ENCODE results near the gene KCNAB2. TPM values are rescaled to one million over a fixed set of nuclear protein-coding genes. Genes with fewer than 3 reads are reported as not detected.

Gene KCNAB2
- total and polyA plus RNA-seq, 4 donors, result 1.8 to 5.9 (median 4.5) TPM

DNA sequence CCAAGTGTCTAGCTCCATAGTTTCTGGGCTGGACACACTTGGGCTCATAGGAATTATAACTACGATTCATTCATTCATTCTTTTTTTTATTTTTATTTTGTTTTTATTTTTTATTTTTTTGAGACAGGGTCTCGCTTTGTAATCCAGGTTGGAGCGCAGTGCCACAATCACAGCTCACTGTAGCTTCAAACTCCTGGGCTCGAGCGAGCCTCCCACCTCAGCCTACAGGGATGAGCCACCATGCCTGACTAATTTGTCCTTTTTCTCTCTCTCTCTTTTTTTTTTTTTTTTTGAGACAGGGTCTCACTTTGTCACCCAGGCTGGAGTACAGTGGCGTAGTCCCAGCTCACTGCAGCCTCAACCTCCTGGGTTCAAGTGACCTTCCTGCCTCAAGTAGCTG, 42.3 kb downstream of the KCNAB2 start:
- Histone ChIP-seq H3K27me3 (ENCODE audit: control insufficient read depth in 4 of 4, insufficient read depth in 4 of 4, low read length in 3 of 4) (no peaks in the 10 kb centered on the region), H3K4me1 (ENCODE audit: control insufficient read depth in 4 of 4, insufficient read depth in 4 of 4, low read length in 3 of 4) (no peaks in the 10 kb centered on the region), H3K27ac (ENCODE audit: low read depth in 1 of 2, low read length in 2 of 2) (no peak overlapping the region), H3K4me3 (ENCODE audit: low read depth in 1 of 3, low read length in 3 of 3) (no peak overlapping the region), H3K36me3 (ENCODE audit: control insufficient read depth in 4 of 4, insufficient read depth in 3 of 4, low read depth in 1 of 4, low read length in 3 of 4) (no peaks in the 10 kb centered on the region), H3K9ac (ENCODE audit: low read depth in 1 of 2, low read length in 2 of 2) (no peak overlapping the region), H3K9me3 (ENCODE audit: control insufficient read depth in 4 of 4, low read length in 3 of 4) (no peaks in the 10 kb centered on the region)
- no peak for TF ChIP-seq HNF4A (conservative IDR thresholded peaks at IDR 0.05)
- TF ChIP-seq SP1 (IDR thresholded peaks at IDR 0.05), result no peak
- TF ChIP-seq RXRA (IDR thresholded peaks at IDR 0.05), result no peak
- 95% methylated on average over 6 of the region's 6 CpGs for WGBS
- DNase-seq (ENCODE audit: low spot score), result no peak

DNA sequence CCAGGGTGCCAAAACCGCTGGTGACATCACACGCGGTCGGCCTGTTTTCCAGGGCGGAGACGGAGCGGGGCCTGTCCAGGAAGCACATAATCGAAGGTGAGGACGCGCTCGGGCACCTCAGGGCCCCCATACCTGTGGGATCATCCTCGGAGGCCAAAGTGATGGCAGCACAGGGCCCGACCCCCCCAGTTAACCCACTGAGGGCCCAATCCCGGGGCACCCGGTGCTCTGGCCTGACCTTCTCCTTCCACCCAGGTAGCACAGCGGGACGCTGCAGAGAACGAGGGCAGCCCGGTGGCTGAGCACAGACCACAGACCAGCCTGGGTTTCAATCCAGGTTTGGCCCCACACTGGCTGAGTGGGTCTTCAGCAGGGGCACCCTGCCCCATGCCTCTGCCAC, 43.3 kb downstream of the KCNAB2 start:
- Histone ChIP-seq H3K27me3 (ENCODE audit: control insufficient read depth in 4 of 4, insufficient read depth in 4 of 4, low read length in 3 of 4) (no peaks in the 10 kb centered on the region), H3K4me3 (ENCODE audit: low read depth in 1 of 3, low read length in 3 of 3) (no peak overlapping the region), H3K36me3 (ENCODE audit: control insufficient read depth in 4 of 4, insufficient read depth in 3 of 4, low read depth in 1 of 4, low read length in 3 of 4) (no peaks in the 10 kb centered on the region), H3K27ac (ENCODE audit: low read depth in 1 of 2, low read length in 2 of 2) (no peak overlapping the region), H3K9ac (ENCODE audit: low read depth in 1 of 2, low read length in 2 of 2) (no peak overlapping the region), H3K4me1 (ENCODE audit: control insufficient read depth in 4 of 4, insufficient read depth in 4 of 4, low read length in 3 of 4) (no peaks in the 10 kb centered on the region), H3K9me3 (ENCODE audit: control insufficient read depth in 4 of 4, low read length in 3 of 4) (no peaks in the 10 kb centered on the region)
- TF ChIP-seq RXRA (IDR thresholded peaks at IDR 0.05) (no peak), RAD21 (IDR thresholded peaks at IDR 0.05) (no peak), EGR1 (IDR thresholded peaks at IDR 0.05; ENCODE audit: low read depth in 2 of 2) (no peak), FOXA1 (IDR thresholded peaks at IDR 0.05) (no peak), FOXA2 (IDR thresholded peaks at IDR 0.05) (no peak), JUND (IDR thresholded peaks at IDR 0.05) (no peak), HNF4G (IDR thresholded peaks at IDR 0.05) (no peak), NR2F2 (IDR thresholded peaks at IDR 0.05) (no peak), CTCF (IDR thresholded peaks at IDR 0.05; ENCODE audit: low read depth, low read length, missing input control) (no peak), SP1 (IDR thresholded peaks at IDR 0.05) (no peak), YY1 (IDR thresholded peaks at IDR 0.05) (no peak), ATF3 (IDR thresholded peaks at IDR 0.05) (no peak), GABPA (IDR thresholded peaks at IDR 0.05 in 1 of 2, conservative IDR thresholded peaks at IDR 0.05 in 1 of 2) (no peak), HNF4A (conservative IDR thresholded peaks at IDR 0.05) (no peak), MAX (IDR thresholded peaks at IDR 0.05) (no peak), TAF1 (conservative IDR thresholded peaks at IDR 0.05) (no peak)
- TF ChIP-seq, protein P1, sequence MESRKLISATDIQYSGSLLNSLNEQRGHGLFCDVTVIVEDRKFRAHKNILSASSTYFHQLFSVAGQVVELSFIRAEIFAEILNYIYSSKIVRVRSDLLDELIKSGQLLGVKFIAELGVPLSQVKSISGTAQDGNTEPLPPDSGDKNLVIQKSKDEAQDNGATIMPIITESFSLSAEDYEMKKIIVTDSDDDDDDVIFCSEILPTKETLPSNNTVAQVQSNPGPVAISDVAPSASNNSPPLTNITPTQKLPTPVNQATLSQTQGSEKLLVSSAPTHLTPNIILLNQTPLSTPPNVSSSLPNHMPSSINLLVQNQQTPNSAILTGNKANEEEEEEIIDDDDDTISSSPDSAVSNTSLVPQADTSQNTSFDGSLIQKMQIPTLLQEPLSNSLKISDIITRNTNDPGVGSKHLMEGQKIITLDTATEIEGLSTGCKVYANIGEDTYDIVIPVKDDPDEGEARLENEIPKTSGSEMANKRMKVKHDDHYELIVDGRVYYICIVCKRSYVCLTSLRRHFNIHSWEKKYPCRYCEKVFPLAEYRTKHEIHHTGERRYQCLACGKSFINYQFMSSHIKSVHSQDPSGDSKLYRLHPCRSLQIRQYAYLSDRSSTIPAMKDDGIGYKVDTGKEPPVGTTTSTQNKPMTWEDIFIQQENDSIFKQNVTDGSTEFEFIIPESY (IDR thresholded peaks at IDR 0.05), result no peak
- TF ChIP-seq, protein P2, sequence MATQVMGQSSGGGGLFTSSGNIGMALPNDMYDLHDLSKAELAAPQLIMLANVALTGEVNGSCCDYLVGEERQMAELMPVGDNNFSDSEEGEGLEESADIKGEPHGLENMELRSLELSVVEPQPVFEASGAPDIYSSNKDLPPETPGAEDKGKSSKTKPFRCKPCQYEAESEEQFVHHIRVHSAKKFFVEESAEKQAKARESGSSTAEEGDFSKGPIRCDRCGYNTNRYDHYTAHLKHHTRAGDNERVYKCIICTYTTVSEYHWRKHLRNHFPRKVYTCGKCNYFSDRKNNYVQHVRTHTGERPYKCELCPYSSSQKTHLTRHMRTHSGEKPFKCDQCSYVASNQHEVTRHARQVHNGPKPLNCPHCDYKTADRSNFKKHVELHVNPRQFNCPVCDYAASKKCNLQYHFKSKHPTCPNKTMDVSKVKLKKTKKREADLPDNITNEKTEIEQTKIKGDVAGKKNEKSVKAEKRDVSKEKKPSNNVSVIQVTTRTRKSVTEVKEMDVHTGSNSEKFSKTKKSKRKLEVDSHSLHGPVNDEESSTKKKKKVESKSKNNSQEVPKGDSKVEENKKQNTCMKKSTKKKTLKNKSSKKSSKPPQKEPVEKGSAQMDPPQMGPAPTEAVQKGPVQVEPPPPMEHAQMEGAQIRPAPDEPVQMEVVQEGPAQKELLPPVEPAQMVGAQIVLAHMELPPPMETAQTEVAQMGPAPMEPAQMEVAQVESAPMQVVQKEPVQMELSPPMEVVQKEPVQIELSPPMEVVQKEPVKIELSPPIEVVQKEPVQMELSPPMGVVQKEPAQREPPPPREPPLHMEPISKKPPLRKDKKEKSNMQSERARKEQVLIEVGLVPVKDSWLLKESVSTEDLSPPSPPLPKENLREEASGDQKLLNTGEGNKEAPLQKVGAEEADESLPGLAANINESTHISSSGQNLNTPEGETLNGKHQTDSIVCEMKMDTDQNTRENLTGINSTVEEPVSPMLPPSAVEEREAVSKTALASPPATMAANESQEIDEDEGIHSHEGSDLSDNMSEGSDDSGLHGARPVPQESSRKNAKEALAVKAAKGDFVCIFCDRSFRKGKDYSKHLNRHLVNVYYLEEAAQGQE (IDR thresholded peaks at IDR 0.05), result no peak
- DNase-seq (ENCODE audit: low spot score), result no peak
- 76% methylated on average over 19 of the region's 19 CpGs for WGBS

All from liver (tissue), 9 donors.